Tibial nerve (tissue), 4 donors: ENCODE results near the gene QKI. TPM values are rescaled to one million over a fixed set of nuclear protein-coding genes. Genes with fewer than 3 reads are reported as not detected.
A peak's percentile ranks its signal among the peaks of the same experiment; 100 is the strongest.
"Not testable (repeated sequence)": the region's sequence is repeated elsewhere in the genome, so short reads cannot be mapped to it uniquely, and the experiment has no call there.

Experiments used
- DNase-seq, 2 donors: peaks; one replicate each; pipeline ENCODE4 v3.0.0-alpha.2; 2019; ENCODE audit warnings: low spot score in 2 of 2
- H3K27ac ChIP-seq, 4 donors: fragments of 200-600 bp; sonication (generic) in 3 of 4; one replicate each; pipeline ENCODE4 v1.5.1; 2017 to 2019; ENCODE audit warnings: mild to moderate bottlenecking in 1 of 4
- H3K27me3 ChIP-seq, 2 donors: fragments of 200-600 bp; sonication (generic) in 1 of 2; one replicate each; pipeline versions ENCODE4 v1.5.1 to v1.6.0; 2017 to 2019
- H3K36me3 ChIP-seq, 3 donors: fragments of 200-600 bp; sonication (generic); one replicate each; pipeline ENCODE4 v1.5.1; 2018 to 2019
- H3K4me1 ChIP-seq, 4 donors: fragments of 200-600 bp; sonication (generic) in 3 of 4; one replicate each; pipeline ENCODE4 v1.5.1; 2017 to 2019
- H3K4me3 ChIP-seq, 4 donors: fragments of 200-600 bp; sonication (generic) in 3 of 4; one replicate each; pipeline ENCODE4 v1.5.1; 2017 to 2019; ENCODE audit warnings: mild to moderate bottlenecking in 1 of 4, moderate library complexity in 1 of 4
- H3K9me3 ChIP-seq, 4 donors: fragments of 200-600 bp; sonication (generic) in 3 of 4; one replicate each; pipeline ENCODE4 v1.5.1; 2017 to 2019
- CTCF ChIP-seq, 5 experiments: fragments of 200-600 bp in 3 of 5; fragments of 450-650 bp in 2 of 5; sonication (generic) in 3 of 5; IDR thresholded peaks; one replicate each; pipeline ENCODE4 v1.5.1; 2016 to 2019; ENCODE audit warnings: antibody characterized with exemption in 5 of 5, mild to moderate bottlenecking in 3 of 5, moderate library complexity in 2 of 5
- EP300 ChIP-seq, 2 donors: sonication (generic); formaldehyde crosslinking; IDR thresholded peaks; one replicate each; pipeline ENCODE4 v1.6.1; 2017; ENCODE audit warnings: antibody characterized with exemption in 2 of 2, mild to moderate bottlenecking in 1 of 2
- POLR2A ChIP-seq, 2 donors: fragments of 450-650 bp; IDR thresholded peaks; one replicate each; pipeline ENCODE4 v1.6.1; 2017; ENCODE audit warnings: antibody characterized with exemption in 2 of 2, mild to moderate bottlenecking in 2 of 2, moderate library complexity in 2 of 2
- WGBS, 2 donors: methylation state at CpG; one replicate each; pipeline ENCODE4 v1.1.5; 2018; 5-methylcytosine and 5-hydroxymethylcytosine counted together
- total RNA-seq, 4 donors: library from RNA; depleted of rRNA; stranded (reverse); fragments of >200 nt; gene quantifications; one replicate each; pipeline ENCODE4 v1.1.0, GENCODE V29; 2016

Gene QKI
- total RNA-seq, 4 donors from 2014 or later, result 365 to 570 (median 511) TPM

GRCh38 chr6:163432300-163432699, 17.8 kb downstream of the QKI start:
- TF ChIP-seq CTCF (IDR thresholded peaks at IDR 0.05) (no peak), EP300 (IDR thresholded peaks at IDR 0.05) (no peak), POLR2A (IDR thresholded peaks at IDR 0.05) (no peak)
- H3K4me3 ChIP-seq, result no peak overlapping the region
- no peaks in the 10 kb centered on the region for H3K36me3 ChIP-seq
- peaks cover 0 to 100% (median 27%) of the 10 kb centered on the region in 4 donors for H3K4me1 ChIP-seq
- H3K27ac ChIP-seq, result peak overlapping the region in 1 of 4 donors; percentile 46
- H3K9me3 ChIP-seq, result no peaks in the 10 kb centered on the region
- 66 to 67% methylated on average over 2 of the region's 2 CpGs for WGBS, 2 donors
- DNase-seq, result no peak
- H3K27me3 ChIP-seq, result no peaks in the 10 kb centered on the region

- Histone ChIP-seq H3K27ac (peak overlapping the region in 2 of 4 donors; percentile 20 to 28), H3K4me1 (peaks cover 0 to 100% (median 22%) of the 10 kb centered on the region in 4 donors)
- H3K27me3 ChIP-seq, H3K4me3 ChIP-seq, DNase-seq, H3K9me3 ChIP-seq, H3K36me3 ChIP-seq: not testable (repeated sequence)
- 73 to 80% methylated on average over 9 of the region's 9 CpGs for WGBS, 2 donors
These were observed 19.0 kb downstream of the QKI start for GRCh38 chr6:163433486-163433885.

- peaks cover 0 to 100% (median 17%) of the 10 kb centered on the region in 4 donors for H3K4me1 ChIP-seq
- no peak overlapping the region for H3K27ac ChIP-seq
- DNase-seq, result no peak
- 54% methylated on average over 4 of the region's 4 CpGs for WGBS, 2 donors
- no peak overlapping the region for H3K4me3 ChIP-seq
- TF ChIP-seq EP300 (IDR thresholded peaks at IDR 0.05), result no peak
- no peak for TF ChIP-seq POLR2A (IDR thresholded peaks at IDR 0.05)
- no peak for TF ChIP-seq CTCF (IDR thresholded peaks at IDR 0.05)
- H3K27me3 ChIP-seq, result no peaks in the 10 kb centered on the region
- H3K36me3 ChIP-seq, result no peaks in the 10 kb centered on the region
- no peaks in the 10 kb centered on the region for H3K9me3 ChIP-seq
These were observed 20.5 kb downstream of the QKI start for GRCh38 chr6:163435023-163435422.

- H3K4me3 ChIP-seq, result no peak overlapping the region
- DNase-seq, result no peak
- peak overlapping the region in 1 of 4 donors; percentile 0 for H3K27ac ChIP-seq
- peaks cover 0 to 100% (median 23%) of the 10 kb centered on the region in 4 donors for H3K4me1 ChIP-seq
- H3K9me3 ChIP-seq, result no peaks in the 10 kb centered on the region
- H3K27me3 ChIP-seq, result no peaks in the 10 kb centered on the region
- no peaks in the 10 kb centered on the region for H3K36me3 ChIP-seq
- no peak for TF ChIP-seq POLR2A (IDR thresholded peaks at IDR 0.05)
- TF ChIP-seq CTCF (IDR thresholded peaks at IDR 0.05), result no peak
- TF ChIP-seq EP300 (IDR thresholded peaks at IDR 0.05), result no peak
- 42 to 48% methylated on average over 3 of the region's 3 CpGs for WGBS, 2 donors
These were observed 22.3 kb downstream of the QKI start for GRCh38 chr6:163436843-163437242.

- Histone ChIP-seq H3K9me3 (no peaks in the 10 kb centered on the region), H3K4me3 (no peak overlapping the region), H3K27me3 (no peaks in the 10 kb centered on the region), H3K36me3 (no peaks in the 10 kb centered on the region), H3K27ac (peak overlapping the region in 1 of 4 donors; percentile 0), H3K4me1 (peaks cover 0 to 100% (median 27%) of the 10 kb centered on the region in 4 donors)
- WGBS, 2 donors, result 33 to 41% methylated on average over 3 of the region's 3 CpGs
- no peak for DNase-seq
- TF ChIP-seq EP300 (IDR thresholded peaks at IDR 0.05) (no peak), CTCF (IDR thresholded peaks at IDR 0.05) (no peak), POLR2A (IDR thresholded peaks at IDR 0.05) (no peak)
These were observed 22.9 kb downstream of the QKI start for GRCh38 chr6:163437466-163437865.
